GM12878 (cell line): ENCODE results near the gene FAM98C. TPM values are rescaled to one million over a fixed set of nuclear protein-coding genes. Genes with fewer than 3 reads are reported as not detected.

Experiments
- ATAC-seq: fragments of 200-7000 bp; cut with Tn5 transposase; 3 replicates; pipeline ENCODE4 v1.9.1; 2020; ENCODE audit warnings: mild to moderate bottlenecking, moderate library complexity
- BruUV-seq: library from RNA; stranded (reverse); fragments of 400-500 nt; replicated peaks from 2 replicates; lab custom pipeline; 2021; lab: Mats Ljungman, UMichigan
- CTCF ChIA-PET: fragments of 300-600 bp; sonication (Branson Sonifier 250); formaldehyde crosslinking; extraction: SDS; loops from one replicate; lab custom pipeline; 2021; ENCODE audit warnings: inconsistent platforms; lab: Yijun Ruan, JAX
- POLR2A ChIA-PET: fragments of 350-600 bp; formaldehyde crosslinking; extraction: SDS; loops from one replicate; lab custom pipeline; 2021; ENCODE audit warnings: inconsistent platforms; lab: Charles Lee
- RAD21 ChIA-PET: fragments of 300-600 bp; sonication (Branson Sonifier 250); formaldehyde crosslinking; loops from one replicate; lab custom pipeline; 2023; ENCODE audit warnings: antibody characterized with exemption; ENCODE audit not compliant: unreplicated experiment; lab: Charles Lee
- SMC1A ChIA-PET: fragments of 300-600 bp; sonication (Branson Sonifier 250); formaldehyde crosslinking; loops from one replicate; lab custom pipeline; 2023; ENCODE audit not compliant: unreplicated experiment, uncharacterized antibody; lab: Charles Lee
- DNase-seq: peaks from one replicate; pipeline ENCODE4 v3.0.0-alpha.2; 2011; ENCODE audit warnings: low read depth, low spot score
- FAIRE-seq: peaks from 3 replicates; lab custom pipeline; 2011; peaks lifted over from hg19 to GRCh38; lab: Jason Lieb, UNC
- H2AFZ ChIP-seq: 2 replicates; pipeline ENCODE4 v1.6.0; 2011; ENCODE audit warnings: low read depth, low read length, control low read depth; ENCODE audit not compliant: control insufficient read depth
- H3K27ac ChIP-seq: 2 replicates; pipeline ENCODE4 v1.5.1; 2011; ENCODE audit warnings: control low read depth; ENCODE audit not compliant: control insufficient read depth, insufficient read depth
- H3K27me3 ChIP-seq, 2 experiments: replicated peaks in 1 of 2; 2 replicates each; pipeline versions ENCODE4 v1.6.0 to v1.6.1; 2011; ENCODE audit warnings: low read length in 1 of 2; ENCODE audit not compliant: control insufficient read depth in 2 of 2, insufficient read depth in 2 of 2
- H3K36me3 ChIP-seq, 2 experiments: 2 replicates each; pipeline ENCODE4 v1.5.1; 2011; ENCODE audit warnings: low read length in 1 of 2; ENCODE audit not compliant: control insufficient read depth in 2 of 2, insufficient read depth in 2 of 2
- H3K4me1 ChIP-seq: 2 replicates; pipeline ENCODE4 v1.6.1; 2011; ENCODE audit warnings: mild to moderate bottlenecking, low read length, moderate library complexity, mixed read lengths; ENCODE audit not compliant: control insufficient read depth, insufficient read depth
- H3K4me2 ChIP-seq: 2 replicates; pipeline ENCODE4 v1.6.0; 2011; ENCODE audit warnings: control low read depth; ENCODE audit not compliant: control insufficient read depth, insufficient read depth
- H3K4me3 ChIP-seq: fragments of 200-600 bp; sonication (generic); 2 replicates; pipeline ENCODE4 v1.5.1; 2016
- H3K79me2 ChIP-seq: 2 replicates; pipeline ENCODE4 v1.6.0; 2011; ENCODE audit warnings: low read length; ENCODE audit not compliant: control insufficient read depth, insufficient read depth
- H3K9ac ChIP-seq: 2 replicates; pipeline ENCODE4 v1.8.0; 2011; ENCODE audit warnings: low read length, control low read depth, mixed read lengths; ENCODE audit not compliant: control insufficient read depth, insufficient read depth
- H3K9me3 ChIP-seq: replicated peaks from 3 replicates; pipeline ENCODE4 v1.5.1; 2011; ENCODE audit warnings: mild to moderate bottlenecking, low read length; ENCODE audit not compliant: control insufficient read depth, insufficient read depth
- H4K20me1 ChIP-seq: 2 replicates; pipeline ENCODE4 v1.6.0; 2011; ENCODE audit not compliant: control insufficient read depth, insufficient read depth
- CHD2 ChIP-seq: IDR thresholded peaks from 2 replicates; pipeline ENCODE4 v1.6.1; 2011; ENCODE audit warnings: low read depth, low read length, improper control_type of control experiment, borderline replicate concordance
- MXI1 ChIP-seq: fragments of 150-350 bp; IDR thresholded peaks from 2 replicates; pipeline ENCODE4 v1.6.1; 2011; ENCODE audit warnings: low read depth, mild to moderate bottlenecking, inconsistent platforms, low read length, improper control_type of control experiment
- NFYA ChIP-seq: IDR thresholded peaks from 2 replicates; pipeline ENCODE4 v1.6.1; 2011; ENCODE audit warnings: low read depth, mild to moderate bottlenecking, low read length, improper control_type of control experiment, borderline replicate concordance
- NFYB ChIP-seq: IDR thresholded peaks from 2 replicates; pipeline ENCODE4 v1.6.1; 2011; ENCODE audit warnings: low read depth, mild to moderate bottlenecking, low read length, improper control_type of control experiment, moderate library complexity; ENCODE audit not compliant: insufficient read depth
- NR2C1 ChIP-seq: fragments of 450-650 bp; IDR thresholded peaks from 2 replicates; pipeline ENCODE4 v1.6.1; 2017; ENCODE audit warnings: antibody characterized with exemption, mild to moderate bottlenecking, moderate library complexity
- PML ChIP-seq: IDR thresholded peaks from 2 replicates; pipeline ENCODE4 v1.6.1; 2012; ENCODE audit warnings: low read length, inconsistent platforms
- POLR2A ChIP-seq: IDR thresholded peaks from 2 replicates; pipeline ENCODE4 v1.6.1; 2011; ENCODE audit warnings: low read depth, mild to moderate bottlenecking, low read length
- RAD51 ChIP-seq: fragments of 450-650 bp; IDR thresholded peaks from 2 replicates; pipeline ENCODE4 v1.6.1; 2016; ENCODE audit warnings: moderate library complexity, mild to moderate bottlenecking, inconsistent platforms
- TCF12 ChIP-seq: IDR thresholded peaks from 2 replicates; pipeline ENCODE4 v1.6.1; 2011; ENCODE audit warnings: low read depth, mild to moderate bottlenecking, low read length
- WRNIP1 ChIP-seq: IDR thresholded peaks from 2 replicates; pipeline ENCODE4 v1.6.1; 2011; ENCODE audit warnings: low read depth, low read length, improper control_type of control experiment, borderline replicate concordance
- ZNF592 ChIP-seq: fragments of 450-650 bp; IDR thresholded peaks from 2 replicates; pipeline ENCODE4 v1.6.1; 2017; ENCODE audit warnings: mild to moderate bottlenecking, moderate library complexity
- ZNF622 ChIP-seq: fragments of 450-650 bp; IDR thresholded peaks from 2 replicates; pipeline ENCODE4 v1.6.1; 2017; ENCODE audit warnings: mild to moderate bottlenecking, inconsistent platforms
- ZSCAN29 ChIP-seq: fragments of 450-650 bp; IDR thresholded peaks from 2 replicates; pipeline ENCODE4 v1.6.1; 2017; ENCODE audit warnings: mild to moderate bottlenecking, moderate library complexity
- WGBS: methylation state at CpG from one replicate; pipeline ENCODE4 v1.1.6; 2016; ENCODE audit warnings: low lambda C conversion rate; ENCODE audit not compliant: insufficient replicate concordance, insufficient coverage; ENCODE audit errors: missing lambda C conversion rate; 5-methylcytosine and 5-hydroxymethylcytosine counted together
- in situ Hi-C: fragments of 300-500 bp; cut with MboI; formaldehyde crosslinking; loops from 9 replicates; pipeline ENCODE4 v1.14.3; 2018; ENCODE audit warnings: mixed read lengths
- intact Hi-C: fragments of 100-400 bp; cut with micrococcal nuclease; formaldehyde crosslinking; loops from one replicate; pipeline ENCODE4 v1.14.2; 2022; ENCODE audit not compliant: unreplicated experiment
- polyA plus RNA-seq, 11 experiments: library from polyadenylated mRNA; depleted of rRNA in 4 of 11; unstranded in 6 of 11; stranded (reverse) in 5 of 11; fragments of >200 nt; fragmentation: Nextera tagmentation in 4 of 11; fragmentation: Illumina TruSeq in 1 of 11; extraction: Ambion mirVana in 4 of 11; extraction: Trizol in 1 of 11; gene quantifications; 1 replicate in 1 of 11; 2 replicates in 10 of 11; pipeline versions ENCODE4 v1.2.1 to v1.2.3, GENCODE V29; 2011 to 2016; ENCODE audit warnings: inconsistent platforms in 2 of 11, missing spikeins in 2 of 11, low read depth in 1 of 11
- total RNA-seq, 4 experiments: library from RNA; depleted of rRNA in 3 of 4; stranded (reverse); fragments of >200 nt in 3 of 4; fragmentation: Illumina TruSeq in 1 of 4; extraction: Trizol in 1 of 4; gene quantifications; 2 replicates each; pipeline versions ENCODE4 v1.2.1 to v1.2.3, GENCODE V29; 2013 to 2021

The FAM98C gene
- total and polyA plus RNA-seq, 10 of the 15 experiments (the other 5 are each of a cell fraction or from before 2014, with no cell fraction given): 1.4 to 17.2 (median 9.5) TPM

- RAD21 ChIA-PET: no interaction called here
- no peaks in the 10 kb centered on the region for H3K9me3 ChIP-seq
- intact Hi-C loops: no loop called here
- no peak for FAIRE-seq
- DNase-seq: no peak
- H3K9ac ChIP-seq: no peak overlapping the region
- H3K4me1 ChIP-seq: no peaks in the 10 kb centered on the region
- BruUV-seq: no TSS peak
- no peaks in the 10 kb centered on the region for H3K27me3 ChIP-seq
- H3K4me3 ChIP-seq: no peak overlapping the region
- 72% methylated on average over 25 of the region's 45 CpGs for WGBS
- in situ Hi-C loops: no loop called here
- no peak for TF ChIP-seq TCF12
- TF ChIP-seq NR2C1: peak; percentile 9; the same call in 1 of the 2 replicates
- H3K4me2 ChIP-seq: no peak overlapping the region
- H4K20me1 ChIP-seq: no peaks in the 10 kb centered on the region
- no peaks in the 10 kb centered on the region for H3K36me3 ChIP-seq
- H3K79me2 ChIP-seq: no peaks in the 10 kb centered on the region
- no peak overlapping the region for H3K27ac ChIP-seq
- POLR2A ChIA-PET: no interaction called here
- SMC1A ChIA-PET: interaction anchor here (1.2 kb wide), 1 partner anchor 50 kb away, joined by 3 read pairs; the partner anchor contains the start of gene FAM98C
- H2AFZ ChIP-seq: no peak overlapping the region
- ATAC-seq: peak; percentile 57
- CTCF ChIA-PET: no interaction called here
Measured at GRCh38 chr19:38452430-38453366, 49.8 kb downstream of the FAM98C start.

- Histone ChIP-seq H2AFZ (no peak overlapping the region), H3K79me2 (no peaks in the 10 kb centered on the region), H3K36me3 (no peaks in the 10 kb centered on the region), H3K9me3 (no peaks in the 10 kb centered on the region), H3K9ac (no peak overlapping the region), H3K4me3 (no peak overlapping the region), H3K27ac (no peak overlapping the region), H4K20me1 (no peaks in the 10 kb centered on the region), H3K4me1 (no peaks in the 10 kb centered on the region), H3K27me3 (no peaks in the 10 kb centered on the region), H3K4me2 (no peak overlapping the region)
- ChIA-PET POLR2A (no interaction called here), RAD21 (no interaction called here), SMC1A (interaction anchor here (1.2 kb wide), 1 partner anchor 51 kb away, joined by 3 read pairs; the partner anchor contains the start of gene FAM98C), CTCF (no interaction called here)
- BruUV-seq: no TSS peak
- intact Hi-C loops (no loop called here), in situ Hi-C loops (no loop called here)
- 33% methylated on average over 3 of the region's 3 CpGs for WGBS
- ATAC-seq (no peak), DNase-seq (no peak), FAIRE-seq (no peak)
- TF ChIP-seq POLR2A (no peak), CHD2 (no peak), PML (no peak), MXI1 (no peak), ZSCAN29 (no peak), ZNF622 (no peak), RAD51 (no peak), WRNIP1 (no peak), NFYA (no peak), NFYB (no peak), ZNF592 (no peak)
Measured at GRCh38 chr19:38453596-38453995, 50.7 kb downstream of the FAM98C start.
